ENCODE measurements around the gene PLCB3.
A peak's percentile ranks its signal among the peaks of the same experiment; 100 is the strongest.

Gene PLCB3

GRCh38 chr11:64249038-64249437 lies 2.3 kb upstream of the PLCB3 start:
- no peak for TF ChIP-seq CTCF (conservative IDR thresholded peaks at IDR 0.05)
- peak overlapping the region; percentile 95; the same call in 1 of the 2 replicates for H3K27ac ChIP-seq

- TF ChIP-seq CTCF (conservative IDR thresholded peaks at IDR 0.05): no peak
- peak overlapping the region; percentile 89; the same call in 1 of the 2 replicates for H3K27ac ChIP-seq
These were observed 1.5 kb upstream of the PLCB3 start for GRCh38 chr11:64249563-64250414.

- H3K27ac ChIP-seq: peak overlapping the region; percentile 89
- no peak for TF ChIP-seq CTCF (conservative IDR thresholded peaks at IDR 0.05)
These were observed 815 bp upstream of the PLCB3 start for GRCh38 chr11:64250415-64251015.

GRCh38 chr11:64251753-64252002 lies 348 bp downstream of the PLCB3 start:
- no peak for TF ChIP-seq CTCF (conservative IDR thresholded peaks at IDR 0.05)
- H3K27ac ChIP-seq: peak overlapping the region; percentile 89

GRCh38 chr11:64252003-64252872 lies 908 bp downstream of the PLCB3 start:
- peak overlapping the region; percentile 89 for H3K27ac ChIP-seq
- no peak for TF ChIP-seq CTCF (conservative IDR thresholded peaks at IDR 0.05)

- no peak for TF ChIP-seq CTCF (conservative IDR thresholded peaks at IDR 0.05)
- peak overlapping the region; percentile 89 for H3K27ac ChIP-seq
These were observed 1.7 kb downstream of the PLCB3 start for GRCh38 chr11:64253043-64253442.

GRCh38 chr11:64253481-64253880 lies 2.2 kb downstream of the PLCB3 start:
- TF ChIP-seq CTCF (conservative IDR thresholded peaks at IDR 0.05): no peak
- peak overlapping the region; percentile 89 for H3K27ac ChIP-seq

Data from VCaP (cell line).